Right lobe of liver (tissue), 4 donors: ENCODE results near the gene DDX51.

ENCODE experiments used
- POLR2A ChIP-seq: fragments of 450-650 bp; IDR thresholded peaks from one replicate; pipeline ENCODE4 v1.6.1; 2017; ENCODE audit warnings: antibody characterized with exemption, mild to moderate bottlenecking
- TF ChIP-seq, protein P1 (sequence below), 4 donors: fragments of 200-600 bp in 3 of 4; fragments of 450-650 bp in 1 of 4; IDR thresholded peaks; one replicate each; pipeline versions ENCODE4 v1.5.1 to v1.8.0; 2016 to 2022; ENCODE audit warnings: antibody characterized with exemption in 4 of 4, mild to moderate bottlenecking in 2 of 4
- donor health status: DM: no; HTN: no; CAD: no.
- donor health status: DM: no; HTN: no; CAD: no.
- donor health status: DM: no; HTN: yes; CAD: no.

DNA sequence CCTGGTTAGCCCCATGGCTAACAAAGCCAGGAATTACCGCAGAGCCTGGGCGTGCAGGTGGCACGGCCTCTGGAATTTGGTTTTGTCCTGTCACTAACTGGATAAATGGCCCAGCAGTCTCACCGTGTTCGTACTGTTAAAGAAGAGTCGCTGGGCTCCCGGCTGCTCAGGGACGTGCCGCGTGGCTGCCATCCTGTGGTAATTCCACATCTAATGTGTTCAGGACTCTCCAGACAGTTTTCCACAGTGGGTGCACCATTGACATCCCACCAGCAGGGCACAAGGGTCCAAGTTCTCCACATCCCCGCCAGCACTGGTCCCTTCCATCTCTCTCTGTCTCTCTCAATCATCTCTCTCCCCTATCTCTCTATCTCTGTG lies 19.8 kb upstream of the DDX51 start:
- TF ChIP-seq, protein P1, sequence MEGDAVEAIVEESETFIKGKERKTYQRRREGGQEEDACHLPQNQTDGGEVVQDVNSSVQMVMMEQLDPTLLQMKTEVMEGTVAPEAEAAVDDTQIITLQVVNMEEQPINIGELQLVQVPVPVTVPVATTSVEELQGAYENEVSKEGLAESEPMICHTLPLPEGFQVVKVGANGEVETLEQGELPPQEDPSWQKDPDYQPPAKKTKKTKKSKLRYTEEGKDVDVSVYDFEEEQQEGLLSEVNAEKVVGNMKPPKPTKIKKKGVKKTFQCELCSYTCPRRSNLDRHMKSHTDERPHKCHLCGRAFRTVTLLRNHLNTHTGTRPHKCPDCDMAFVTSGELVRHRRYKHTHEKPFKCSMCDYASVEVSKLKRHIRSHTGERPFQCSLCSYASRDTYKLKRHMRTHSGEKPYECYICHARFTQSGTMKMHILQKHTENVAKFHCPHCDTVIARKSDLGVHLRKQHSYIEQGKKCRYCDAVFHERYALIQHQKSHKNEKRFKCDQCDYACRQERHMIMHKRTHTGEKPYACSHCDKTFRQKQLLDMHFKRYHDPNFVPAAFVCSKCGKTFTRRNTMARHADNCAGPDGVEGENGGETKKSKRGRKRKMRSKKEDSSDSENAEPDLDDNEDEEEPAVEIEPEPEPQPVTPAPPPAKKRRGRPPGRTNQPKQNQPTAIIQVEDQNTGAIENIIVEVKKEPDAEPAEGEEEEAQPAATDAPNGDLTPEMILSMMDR (IDR thresholded peaks at IDR 0.05), result no peak
- TF ChIP-seq POLR2A, result no peak
